SK-N-SH (cell line): ENCODE data around the gene FBXW8. TPM values are rescaled to one million over a fixed set of nuclear protein-coding genes. Genes with fewer than 3 reads are reported as not detected.

Source experiments
- CTCF ChIA-PET: fragments of 300-600, 350-600 bp; formaldehyde crosslinking; extraction: SDS; loops from one replicate; lab custom pipeline; 2021; lab: Yijun Ruan, JAX
- POLR2A ChIA-PET: fragments of 350-600 bp; sonication (Branson Sonifier 250); formaldehyde crosslinking; extraction: SDS; loops from one replicate; lab custom pipeline; 2020; ENCODE audit warnings: antibody characterized with exemption, inconsistent platforms; lab: Yijun Ruan, JAX
- DNase-seq: peaks from one replicate; pipeline ENCODE4 v3.0.0; 2012
- H2AFZ ChIP-seq: fragments of 200-600 bp; sonication (generic); 2 replicates; pipeline ENCODE4 v1.8.1; 2016; ENCODE audit warnings: antibody characterized with exemption, mild to moderate bottlenecking, low read depth
- H3F3A ChIP-seq: fragments of 200-600 bp; sonication (generic); replicated peaks from 2 replicates; pipeline ENCODE3; 2016; ENCODE audit warnings: antibody characterized with exemption, mild to moderate bottlenecking; ENCODE audit not compliant: insufficient read depth
- H3K27ac ChIP-seq, 2 experiments: fragments of 200-500 bp in 1 of 2; fragments of 200-600 bp in 1 of 2; sonication (Bioruptor generic) in 1 of 2; sonication (generic), shearing (Covaris generic) in 1 of 2; 2 replicates each; pipeline versions ENCODE4 v1.5.1 to v1.6.1; 2014 to 2016; ENCODE audit warnings: low read depth in 2 of 2, inconsistent platforms in 1 of 2, low read length in 1 of 2, mild to moderate bottlenecking in 1 of 2, mixed read lengths in 1 of 2
- H3K27me3 ChIP-seq: fragments of 200-600 bp; sonication (generic), shearing (Covaris generic); 2 replicates; pipeline ENCODE4 v1.6.1; 2016; ENCODE audit warnings: mixed run types; ENCODE audit not compliant: insufficient read depth
- H3K36me3 ChIP-seq, 2 experiments: fragments of 200-500 bp in 1 of 2; fragments of 200-600 bp in 1 of 2; sonication (Bioruptor generic) in 1 of 2; sonication (generic) in 1 of 2; replicated peaks in 1 of 2; 2 replicates each; pipeline versions ENCODE3 to v1.5.1; 2014 to 2016; ENCODE audit warnings: low read length in 1 of 2, mild to moderate bottlenecking in 1 of 2; ENCODE audit not compliant: insufficient read depth in 2 of 2, control insufficient read depth in 1 of 2
- H3K4me1 ChIP-seq, 2 experiments: fragments of 200-500 bp in 1 of 2; fragments of 200-600 bp in 1 of 2; sonication (Bioruptor generic) in 1 of 2; sonication (generic), shearing (Covaris generic) in 1 of 2; 2 replicates each; pipeline versions ENCODE4 v1.5.1 to v1.6.1; 2014 to 2016; ENCODE audit warnings: low read depth in 1 of 2, low read length in 1 of 2, mixed run types in 1 of 2; ENCODE audit not compliant: insufficient read depth in 2 of 2, control insufficient read depth in 1 of 2
- H3K4me2 ChIP-seq: fragments of 200-600 bp; sonication (generic), shearing (Covaris generic); 2 replicates; pipeline ENCODE4 v1.6.1; 2017; ENCODE audit warnings: mixed run types
- H3K4me3 ChIP-seq, 2 experiments: fragments of 200-500 bp in 1 of 2; fragments of 200-600 bp in 1 of 2; sonication (Bioruptor generic) in 1 of 2; sonication (generic), shearing (Covaris generic) in 1 of 2; 2 replicates each; pipeline versions ENCODE4 v1.5.1 to v1.8.1; 2014 to 2016; ENCODE audit warnings: low read depth in 2 of 2, inconsistent platforms in 1 of 2, low read length in 1 of 2, mild to moderate bottlenecking in 1 of 2, mixed read lengths in 1 of 2, moderate library complexity in 1 of 2
- H3K79me2 ChIP-seq: fragments of 200-600 bp; sonication (generic); 2 replicates; pipeline ENCODE4 v1.8.1; 2017; ENCODE audit warnings: mild to moderate bottlenecking; ENCODE audit not compliant: insufficient read depth
- H3K9ac ChIP-seq: fragments of 200-600 bp; sonication (generic); 2 replicates; pipeline ENCODE4 v1.6.1; 2017; ENCODE audit warnings: mixed run types
- H3K9me2 ChIP-seq: fragments of 200-600 bp; sonication (generic); 2 replicates; pipeline ENCODE4 v1.6.1; 2017; ENCODE audit warnings: mixed run types
- H3K9me3 ChIP-seq: fragments of 200-600 bp; sonication (generic); 2 replicates; pipeline ENCODE4 v1.6.1; 2017; ENCODE audit warnings: mixed run types, mild to moderate bottlenecking, moderate library complexity
- H4K20me1 ChIP-seq: fragments of 200-600 bp; sonication (generic); 2 replicates; pipeline ENCODE4 v1.6.1; 2017; ENCODE audit warnings: mild to moderate bottlenecking, mixed run types; ENCODE audit not compliant: insufficient read depth
- CTCF ChIP-seq: fragments of 200-600 bp; sonication (generic); IDR thresholded peaks from 2 replicates; pipeline ENCODE4 v1.6.1; 2017; ENCODE audit warnings: antibody characterized with exemption, mild to moderate bottlenecking, moderate library complexity
- EZH2phosphoT487 ChIP-seq: fragments of 200-600 bp; sonication (generic); IDR thresholded peaks from 2 replicates; pipeline ENCODE4 v1.6.1; 2017; ENCODE audit warnings: low read depth, mixed run types, mild to moderate bottlenecking, antibody characterized with exemption, moderate library complexity, borderline replicate concordance
- FOSL2 ChIP-seq: IDR thresholded peaks from 2 replicates; pipeline ENCODE4 v1.4.0; 2012; ENCODE audit warnings: low read depth, mild to moderate bottlenecking, moderate library complexity, borderline replicate concordance
- JUND ChIP-seq: IDR thresholded peaks from 2 replicates; pipeline ENCODE4 v1.4.0; 2012
- MXI1 ChIP-seq: IDR thresholded peaks from 2 replicates; pipeline ENCODE4 v1.6.1; 2012; ENCODE audit warnings: mild to moderate bottlenecking, low read depth, low read length, improper control_type of control experiment
- PBX3 ChIP-seq: IDR thresholded peaks from 2 replicates; pipeline ENCODE4; 2012
- RXRA ChIP-seq: IDR thresholded peaks from 2 replicates; pipeline ENCODE4 v1.4.0; 2012; ENCODE audit warnings: low read depth, mild to moderate bottlenecking, borderline replicate concordance
- SMC3 ChIP-seq: IDR thresholded peaks from 2 replicates; pipeline ENCODE4 v1.6.1; 2012; ENCODE audit warnings: low read depth, low read length, improper control_type of control experiment
- TEAD4 ChIP-seq: IDR thresholded peaks from 2 replicates; pipeline ENCODE4 v1.4.0; 2012; ENCODE audit warnings: mild to moderate bottlenecking, borderline replicate concordance; ENCODE audit not compliant: insufficient read depth
- USF2 ChIP-seq: fragments of 150-350 bp; IDR thresholded peaks from 2 replicates; pipeline ENCODE4 v1.6.1; 2017; ENCODE audit warnings: antibody characterized with exemption, low read length, low read depth, borderline replicate concordance
- WGBS: methylation state at CpG from one replicate; pipeline ENCODE4 v1.1.6; 2017; ENCODE audit warnings: low lambda C conversion rate; 5-methylcytosine and 5-hydroxymethylcytosine counted together
- polyA plus RNA-seq, 3 experiments: library from polyadenylated mRNA; depleted of rRNA; stranded (reverse); fragments of >200 nt; gene quantifications; 2 replicates each; pipeline ENCODE4 v1.2.3, GENCODE V29; 2012

Gene FBXW8
- polyA plus RNA-seq, 1 of the 3 experiments (the other 2 are of a cell fraction) = 15.6 TPM

- ChIA-PET POLR2A (no interaction called here), CTCF (interaction anchor here (0.6 to 1.7 kb wide), 5 partner anchors 9 to 238 kb away, joined by 3 to 6 read pairs (median 3); no protein-coding TSS in a partner anchor)
- no peak overlapping the region for H3K4me2 ChIP-seq
- no peak overlapping the region for H3K9ac ChIP-seq
- 96% methylated on average over 5 of the region's 5 CpGs for WGBS
- H3K27ac ChIP-seq = peak overlapping the region; percentile 17 to 97; a peak in 3 of 4 replicates
- peaks cover 0 to 43% of the 10 kb centered on the region in 2 experiments; a peak in 2 of 4 replicates for H3K4me1 ChIP-seq
- H3K27me3 ChIP-seq = no peaks in the 10 kb centered on the region
- H3F3A ChIP-seq = no peaks in the 10 kb centered on the region
- peaks cover 13% of the 10 kb centered on the region for H3K79me2 ChIP-seq
- H3K9me3 ChIP-seq = no peaks in the 10 kb centered on the region
- H3K4me3 ChIP-seq = no peak overlapping the region
- no peak overlapping the region for H2AFZ ChIP-seq
- H3K9me2 ChIP-seq = no peaks in the 10 kb centered on the region
- no peak for DNase-seq
- H3K36me3 ChIP-seq = peaks cover 47% of the 10 kb centered on the region in 2 experiments
- TF ChIP-seq MXI1 = no peak
- no peak for TF ChIP-seq FOSL2
- no peak for TF ChIP-seq EZH2phosphoT487
- no peak for TF ChIP-seq PBX3
- no peak for TF ChIP-seq JUND
- no peak for TF ChIP-seq RXRA
- TF ChIP-seq CTCF = no peak
- no peak for TF ChIP-seq SMC3
- TF ChIP-seq TEAD4 = no peak
- no peak for TF ChIP-seq USF2
- peaks cover 3% of the 10 kb centered on the region; the same call in 1 of the 2 replicates for H4K20me1 ChIP-seq
Measured at GRCh38 chr12:116968986-116969385, 58.2 kb downstream of the FBXW8 start.
